MM.1S (cell line): Measurements from ENCODE around the gene SPAG16.

Experiments
- DNase-seq: peaks from one replicate; pipeline ENCODE4 v3.0.0-alpha.2; 2015
- H2AFZ ChIP-seq: fragments of 300-600 bp; sonication (generic); 2 replicates; pipeline ENCODE4 v1.6.0; 2016; ENCODE audit warnings: antibody characterized with exemption, low read length
- H3F3A ChIP-seq: fragments of 300-600 bp; sonication (generic); 2 replicates; pipeline ENCODE4 v1.6.1; 2016; ENCODE audit warnings: mild to moderate bottlenecking, antibody characterized with exemption, low read length, moderate library complexity, mixed read lengths; ENCODE audit not compliant: insufficient read depth
- H3K27ac ChIP-seq: fragments of 300-600 bp; sonication (generic); 2 replicates; pipeline ENCODE4 v1.5.1; 2016; ENCODE audit warnings: mild to moderate bottlenecking, low read length
- H3K27me3 ChIP-seq: fragments of 300-600 bp; sonication (generic); replicated peaks from 2 replicates; pipeline ENCODE4 v1.6.0; 2016; ENCODE audit warnings: low read length; ENCODE audit not compliant: insufficient read depth
- H3K36me3 ChIP-seq: fragments of 300-600 bp; sonication (generic); replicated peaks from 2 replicates; pipeline ENCODE4 v1.6.1; 2016; ENCODE audit warnings: mild to moderate bottlenecking, low read length, mixed read lengths; ENCODE audit not compliant: insufficient read depth
- H3K4me1 ChIP-seq: fragments of 300-600 bp; sonication (generic); 2 replicates; pipeline ENCODE4 v1.6.1; 2016; ENCODE audit warnings: low read length, mixed read lengths
- H3K4me2 ChIP-seq: fragments of 300-600 bp; sonication (generic); 2 replicates; pipeline ENCODE4 v1.6.0; 2016; ENCODE audit warnings: low read depth, low read length
- H3K4me3 ChIP-seq: fragments of 300-600 bp; sonication (generic); 2 replicates; pipeline ENCODE4 v1.5.1; 2016; ENCODE audit warnings: low read length, mixed read lengths
- H3K79me2 ChIP-seq: fragments of 300-600 bp; sonication (generic); 2 replicates; pipeline ENCODE4 v1.6.1; 2016; ENCODE audit warnings: mixed run types, low read length, mixed read lengths
- H3K9ac ChIP-seq: fragments of 300-600 bp; sonication (generic); 2 replicates; pipeline ENCODE4 v1.6.1; 2016; ENCODE audit warnings: low read length, mixed read lengths
- H3K9me2 ChIP-seq: fragments of 300-600 bp; sonication (generic); replicated peaks from 2 replicates; pipeline ENCODE4 v1.6.1; 2016; ENCODE audit warnings: mild to moderate bottlenecking, low read length, mixed read lengths; ENCODE audit not compliant: insufficient read depth
- H3K9me3 ChIP-seq: fragments of 300-600 bp; sonication (generic); replicated peaks from 2 replicates; pipeline ENCODE4 v1.6.1; 2016; ENCODE audit warnings: mild to moderate bottlenecking, low read length, mixed read lengths; ENCODE audit not compliant: insufficient read depth
- H4K20me1 ChIP-seq: fragments of 300-600 bp; sonication (generic); 2 replicates; pipeline ENCODE4 v1.6.1; 2016; ENCODE audit warnings: mild to moderate bottlenecking, low read length, moderate library complexity, mixed read lengths; ENCODE audit not compliant: insufficient read depth
- CTCF ChIP-seq: fragments of 300-600 bp; sonication (generic); IDR thresholded peaks from 2 replicates; pipeline ENCODE4 v1.5.1; 2016; ENCODE audit warnings: antibody characterized with exemption, low read length, mixed read lengths
- EZH2 ChIP-seq: fragments of 300-600 bp; sonication (generic); optimal IDR thresholded peaks from 2 replicates; pipeline ENCODE3; 2017; ENCODE audit warnings: low read depth, mild to moderate bottlenecking, antibody characterized with exemption, low read length, mixed read lengths
- EZH2phosphoT487 ChIP-seq: fragments of 300-600 bp; sonication (generic); IDR thresholded peaks from 2 replicates; pipeline ENCODE4 v1.6.1; 2018; ENCODE audit warnings: antibody characterized with exemption, low read length

Gene SPAG16

GRCh38 chr2:213980883-213981282 lies 696.6 kb downstream of the SPAG16 start:
- no peak for TF ChIP-seq CTCF
- TF ChIP-seq EZH2phosphoT487 = no peak
- TF ChIP-seq EZH2 = no peak
- Histone ChIP-seq H3K79me2 (no peaks in the 10 kb centered on the region), H3F3A (no peaks in the 10 kb centered on the region), H3K4me1 (no peaks in the 10 kb centered on the region), H3K9ac (no peak overlapping the region), H3K27me3 (no peaks in the 10 kb centered on the region), H3K4me2 (no peak overlapping the region), H4K20me1 (no peaks in the 10 kb centered on the region), H2AFZ (no peak overlapping the region), H3K9me3 (no peaks in the 10 kb centered on the region), H3K4me3 (no peak overlapping the region), H3K36me3 (no peaks in the 10 kb centered on the region), H3K27ac (no peak overlapping the region), H3K9me2 (0 out of 2 replicates have a peak, but pooled peaks cover 2% of the 10 kb centered on the region)
- DNase-seq = no peak

DNA sequence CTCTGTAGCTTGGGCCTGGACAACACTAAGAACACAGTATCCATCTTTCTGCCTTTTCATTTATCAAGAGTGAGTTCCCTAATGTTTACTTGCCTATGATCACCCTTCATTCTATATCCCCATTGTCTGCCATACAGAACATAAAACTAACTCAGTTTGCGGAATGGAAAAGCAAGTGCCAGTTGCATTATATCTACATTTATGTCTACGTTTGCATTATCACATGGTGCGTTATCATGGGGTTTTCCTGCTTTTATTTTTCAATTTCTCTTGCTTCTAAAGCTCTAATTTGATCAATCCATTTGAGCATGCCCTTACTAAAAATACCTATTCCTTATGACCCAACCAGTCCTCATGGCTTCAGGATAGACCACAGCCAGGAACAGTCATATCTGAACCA lies 704.9 kb downstream of the SPAG16 start:
- H3K27me3 ChIP-seq = no peaks in the 10 kb centered on the region
- no peak overlapping the region for H3K4me2 ChIP-seq
- DNase-seq = no peak
- no peak for TF ChIP-seq CTCF
- no peak for TF ChIP-seq EZH2
- no peak for TF ChIP-seq EZH2phosphoT487
- no peak overlapping the region for H3K4me3 ChIP-seq
- no peaks in the 10 kb centered on the region for H3K36me3 ChIP-seq
- H3F3A ChIP-seq = no peaks in the 10 kb centered on the region
- H3K9me3 ChIP-seq = no peaks in the 10 kb centered on the region
- H3K4me1 ChIP-seq = no peaks in the 10 kb centered on the region
- no peaks in the 10 kb centered on the region for H3K9me2 ChIP-seq
- no peak overlapping the region for H3K9ac ChIP-seq
- H4K20me1 ChIP-seq = no peaks in the 10 kb centered on the region
- no peaks in the 10 kb centered on the region for H3K79me2 ChIP-seq
- no peak overlapping the region for H2AFZ ChIP-seq
- H3K27ac ChIP-seq = no peak overlapping the region

DNA sequence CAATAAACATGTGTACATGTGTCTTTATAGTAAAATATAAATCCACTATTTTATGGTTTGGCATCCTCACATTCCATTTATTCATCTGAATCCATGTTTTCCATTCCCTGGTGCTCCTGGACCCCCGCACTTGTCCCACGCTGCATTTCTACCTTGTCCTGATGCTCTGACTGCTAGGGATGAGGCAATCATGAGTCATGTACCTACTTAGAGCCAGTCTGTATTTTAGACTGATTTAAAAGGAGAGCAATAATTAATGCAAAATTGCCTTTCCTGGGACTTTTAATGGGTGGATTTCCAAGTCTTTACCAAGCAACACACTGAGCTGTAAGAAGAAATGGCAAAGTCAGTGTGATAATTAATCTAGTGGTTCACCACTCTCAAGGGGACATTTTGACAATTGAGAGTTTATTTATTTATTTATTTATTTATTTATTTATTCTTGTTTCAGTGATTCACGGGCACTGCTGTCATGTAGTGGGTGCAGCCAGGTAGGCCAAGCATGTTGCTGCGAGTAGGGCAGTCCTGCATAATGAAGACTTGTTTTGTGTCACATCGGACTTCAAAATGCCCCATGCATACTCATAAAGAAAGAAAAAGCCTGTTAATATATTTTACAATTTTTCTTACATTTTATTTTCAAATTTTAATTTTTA lies 707.3 kb downstream of the SPAG16 start:
- no peak overlapping the region for H3K9ac ChIP-seq
- H4K20me1 ChIP-seq = no peaks in the 10 kb centered on the region
- H3K27ac ChIP-seq = no peak overlapping the region
- H3K4me1 ChIP-seq = no peaks in the 10 kb centered on the region
- no peaks in the 10 kb centered on the region for H3K79me2 ChIP-seq
- no peaks in the 10 kb centered on the region for H3K9me2 ChIP-seq
- H3K27me3 ChIP-seq = no peaks in the 10 kb centered on the region
- H3K4me2 ChIP-seq = no peak overlapping the region
- no peaks in the 10 kb centered on the region for H3K36me3 ChIP-seq
- H3K4me3 ChIP-seq = no peak overlapping the region
- no peak overlapping the region for H2AFZ ChIP-seq
- TF ChIP-seq CTCF (no peak), EZH2phosphoT487 (no peak), EZH2 (no peak)
- H3K9me3 ChIP-seq = no peaks in the 10 kb centered on the region; the same call in 1 of the 2 replicates
- DNase-seq = no peak
- no peaks in the 10 kb centered on the region for H3F3A ChIP-seq
